PC-3 (cell line): ENCODE data around the gene ARID5B.

Experiments used
- CTCF ChIP-seq: fragments of 300-600 bp; sonication (generic); conservative IDR thresholded peaks from 2 replicates; pipeline ENCODE4 v1.5.1; 2017; ENCODE audit warnings: antibody characterized with exemption, low read depth, mild to moderate bottlenecking, low read length
- EZH2 ChIP-seq: fragments of 300-600 bp; sonication (generic); IDR thresholded peaks from one replicate; pipeline ENCODE4 v1.6.1; 2017; ENCODE audit warnings: antibody characterized with exemption, mild to moderate bottlenecking, low read length; ENCODE audit not compliant: unreplicated experiment

- TF ChIP-seq EZH2 (no peak), CTCF (no peak)
Measured at GRCh38 chr10:61992059-61992460, 90.6 kb downstream of the ARID5B start.
